HG02798 (cell line): ENCODE results near the gene ATP5F1E.
"Not testable (repeated sequence)": the region's sequence is repeated elsewhere in the genome, so short reads cannot be mapped to it uniquely, and the experiment has no call there.

ENCODE experiments used
- ATAC-seq: cut with Tn5 transposase; IDR thresholded peaks from one replicate; pipeline ENCODE4 v1.9.1; 2021; ENCODE audit warnings: mild to moderate bottlenecking; ENCODE audit not compliant: unreplicated experiment, poor library complexity

Gene ATP5F1E

GRCh38 chr20:58993332-58994248 lies 38.5 kb downstream of the ATP5F1E start:
- ATAC-seq: no peak

- no peak for ATAC-seq
Measured at GRCh38 chr20:58992911-58993310, 39.2 kb downstream of the ATP5F1E start.

GRCh38 chr20:58991715-58992114 lies 40.4 kb downstream of the ATP5F1E start:
- no peak for ATAC-seq

GRCh38 chr20:58990651-58991445 lies 41.3 kb downstream of the ATP5F1E start:
- ATAC-seq: no peak

GRCh38 chr20:58989196-58989595 lies 42.9 kb downstream of the ATP5F1E start:
- ATAC-seq: no peak

GRCh38 chr20:58988565-58988882 lies 43.6 kb downstream of the ATP5F1E start:
- ATAC-seq: no peak

GRCh38 chr20:58987790-58988564 lies 44.2 kb downstream of the ATP5F1E start:
- no peak for ATAC-seq

GRCh38 chr20:58986968-58987517 lies 45.1 kb downstream of the ATP5F1E start:
- ATAC-seq: no peak

GRCh38 chr20:58986286-58986967 lies 45.7 kb downstream of the ATP5F1E start:
- ATAC-seq: no peak

GRCh38 chr20:58985656-58986055 lies 46.5 kb downstream of the ATP5F1E start:
- no peak for ATAC-seq

GRCh38 chr20:58984691-58985090 lies 47.4 kb downstream of the ATP5F1E start:
- ATAC-seq: no peak

- not testable (repeated sequence) for ATAC-seq
Measured at GRCh38 chr20:58983115-58983468, 49.0 kb downstream of the ATP5F1E start.

- ATAC-seq: no peak
Measured at GRCh38 chr20:58982406-58983114, 49.6 kb downstream of the ATP5F1E start.

- ATAC-seq: no peak
Measured at GRCh38 chr20:58981628-58982364, 50.3 kb downstream of the ATP5F1E start.

- peak; percentile 89 for ATAC-seq
Measured at GRCh38 chr20:58980711-58981627, 51.2 kb downstream of the ATP5F1E start, which contains the start of gene NELFCD. NELFCD (plus strand) TSS chr20:58981256; CDS start chr20:58981310, 54 bp downstream.

- ATAC-seq: no peak
Measured at GRCh38 chr20:58978351-58979190, 53.6 kb downstream of the ATP5F1E start.
